Upper lobe of right lung (tissue), 1 donor: ENCODE data around the gene FIZ1. TPM values are rescaled to one million over a fixed set of nuclear protein-coding genes. Genes with fewer than 3 reads are reported as not detected.
A peak's percentile ranks its signal among the peaks of the same experiment; 100 is the strongest.

ENCODE experiments used
- ATAC-seq: fragments of 200-7000 bp; cut with Tn5 transposase; one replicate; pipeline ENCODE4 v1.9.1; 2020; ENCODE audit warnings: mild to moderate bottlenecking, moderate library complexity
- DNase-seq: peaks from one replicate; pipeline ENCODE4 v3.0.0-alpha.2; 2020
- H3K27ac ChIP-seq: fragments of 200-600 bp; one replicate; pipeline ENCODE4 v1.8.0; 2022
- H3K27me3 ChIP-seq: fragments of 200-600 bp; one replicate; pipeline ENCODE4 v1.8.0; 2022; ENCODE audit warnings: mild to moderate bottlenecking
- H3K36me3 ChIP-seq: fragments of 200-600 bp; one replicate; pipeline ENCODE4 v1.8.0; 2022
- H3K4me1 ChIP-seq: fragments of 200-600 bp; one replicate; pipeline ENCODE4 v1.8.0; 2022
- H3K4me3 ChIP-seq: fragments of 200-600 bp; one replicate; pipeline ENCODE4 v1.8.0; 2022; ENCODE audit warnings: mild to moderate bottlenecking
- H3K9me3 ChIP-seq: fragments of 200-600 bp; one replicate; pipeline ENCODE4 v1.8.0; 2022
- intact Hi-C: fragments of 100-400 bp; cut with DNase I; formaldehyde crosslinking; loops from one replicate; pipeline ENCODE4 v1.11.0; 2022
- total RNA-seq: library from RNA; stranded (reverse); fragmentation: NEBNext Ultra II Directional; extraction: Animal tissue kit (Norgen Biotek cat#: 25700); gene quantifications from one replicate; pipeline ENCODE4 v1.2.1, GENCODE V29; 2021
- TF ChIP-seq, protein P1 (sequence below): fragments of 200-600 bp; IDR thresholded peaks from one replicate; pipeline ENCODE4 v1.8.0; 2022; ENCODE audit warnings: antibody characterized with exemption
- donor health status: DM: no; HTN: yes; CAD: no; lungs with severe emphysema.

FIZ1 gene
- total RNA-seq, 1 donor from 2014 or later, result 14.9 TPM

GRCh38 chr19:55626350-55626749 lies 27.0 kb upstream of the FIZ1 start:
- intact Hi-C loops, result no loop called here
- DNase-seq (no peak), ATAC-seq (no peak)
- Histone ChIP-seq H3K27ac (no peak overlapping the region), H3K27me3 (no peaks in the 10 kb centered on the region), H3K9me3 (no peaks in the 10 kb centered on the region), H3K4me1 (peaks cover 8% of the 10 kb centered on the region), H3K4me3 (no peak overlapping the region), H3K36me3 (no peaks in the 10 kb centered on the region)
- TF ChIP-seq, protein P1, sequence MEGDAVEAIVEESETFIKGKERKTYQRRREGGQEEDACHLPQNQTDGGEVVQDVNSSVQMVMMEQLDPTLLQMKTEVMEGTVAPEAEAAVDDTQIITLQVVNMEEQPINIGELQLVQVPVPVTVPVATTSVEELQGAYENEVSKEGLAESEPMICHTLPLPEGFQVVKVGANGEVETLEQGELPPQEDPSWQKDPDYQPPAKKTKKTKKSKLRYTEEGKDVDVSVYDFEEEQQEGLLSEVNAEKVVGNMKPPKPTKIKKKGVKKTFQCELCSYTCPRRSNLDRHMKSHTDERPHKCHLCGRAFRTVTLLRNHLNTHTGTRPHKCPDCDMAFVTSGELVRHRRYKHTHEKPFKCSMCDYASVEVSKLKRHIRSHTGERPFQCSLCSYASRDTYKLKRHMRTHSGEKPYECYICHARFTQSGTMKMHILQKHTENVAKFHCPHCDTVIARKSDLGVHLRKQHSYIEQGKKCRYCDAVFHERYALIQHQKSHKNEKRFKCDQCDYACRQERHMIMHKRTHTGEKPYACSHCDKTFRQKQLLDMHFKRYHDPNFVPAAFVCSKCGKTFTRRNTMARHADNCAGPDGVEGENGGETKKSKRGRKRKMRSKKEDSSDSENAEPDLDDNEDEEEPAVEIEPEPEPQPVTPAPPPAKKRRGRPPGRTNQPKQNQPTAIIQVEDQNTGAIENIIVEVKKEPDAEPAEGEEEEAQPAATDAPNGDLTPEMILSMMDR, result no peak

GRCh38 chr19:55625004-55625326 lies 25.6 kb upstream of the FIZ1 start:
- intact Hi-C loops, result no loop called here
- TF ChIP-seq, protein P1, result no peak
- Histone ChIP-seq H3K9me3 (no peaks in the 10 kb centered on the region), H3K27me3 (no peaks in the 10 kb centered on the region), H3K4me3 (peak overlapping the region; percentile 53), H3K36me3 (no peaks in the 10 kb centered on the region), H3K4me1 (peaks cover 17% of the 10 kb centered on the region), H3K27ac (peak overlapping the region; percentile 83)
- DNase-seq (no peak), ATAC-seq (no peak)

DNA sequence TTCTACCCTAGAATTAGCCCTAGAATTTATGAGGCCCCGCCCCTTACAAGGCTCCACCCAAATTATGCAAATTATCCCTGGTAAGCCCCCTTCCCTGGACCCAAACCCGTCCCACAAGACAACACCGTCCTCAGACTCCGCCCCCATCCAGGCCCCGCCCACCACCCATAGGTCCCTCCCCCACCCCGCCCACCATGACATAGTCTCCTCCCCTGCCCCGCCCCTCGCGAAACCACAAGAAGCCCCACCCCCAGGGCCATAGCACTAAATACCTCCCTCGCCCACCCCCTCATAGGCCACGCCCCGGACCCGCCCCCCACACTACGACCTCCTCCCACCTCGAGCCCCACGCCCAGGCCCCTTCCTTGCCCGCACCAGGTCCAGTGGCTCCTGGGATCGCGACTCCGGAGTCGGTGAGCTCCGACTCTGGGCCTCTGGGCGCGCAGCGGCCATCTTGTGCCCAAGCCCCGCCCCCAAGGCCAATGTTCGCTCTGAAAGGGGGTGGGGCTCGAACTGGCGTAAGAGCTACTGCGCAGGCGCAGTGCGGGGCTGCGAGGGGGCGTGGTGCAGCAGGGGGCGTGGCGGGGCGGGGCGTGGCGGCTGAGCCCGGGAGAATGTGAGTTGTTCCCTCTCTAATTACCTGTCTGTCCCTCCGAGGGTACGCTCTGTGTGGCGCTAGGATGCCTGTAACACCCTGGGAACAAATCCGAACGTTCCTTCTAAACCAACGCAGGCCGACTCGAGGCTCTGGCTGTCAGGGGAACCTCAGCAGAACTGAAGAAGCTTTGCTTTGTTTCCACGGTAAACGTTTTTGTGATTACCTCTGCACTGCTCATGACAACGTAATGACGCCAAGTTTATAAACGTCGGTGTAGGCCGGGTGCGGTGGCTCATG lies 25.0 kb upstream of the FIZ1 start, which contains the start of gene ZNF784:
Gene ZNF784, minus strand, starts transcription at position 458 of the 895 bp plus-strand sequence. Its CDS starts 5 bp downstream, at position 453.
- Histone ChIP-seq H3K36me3 (no peaks in the 10 kb centered on the region), H3K4me1 (peaks cover 23% of the 10 kb centered on the region), H3K27me3 (no peaks in the 10 kb centered on the region), H3K4me3 (peak within 1 kb of the TSS; percentile 53), H3K27ac (peak within 1 kb of the TSS; percentile 83), H3K9me3 (no peaks in the 10 kb centered on the region)
- ATAC-seq (peak; percentile 96), DNase-seq (peak; percentile 95)
- TF ChIP-seq, protein P1, result no peak
- intact Hi-C loops, result no loop called here

- intact Hi-C loops, result no loop called here
- Histone ChIP-seq H3K9me3 (no peaks in the 10 kb centered on the region), H3K36me3 (no peaks in the 10 kb centered on the region), H3K4me1 (peaks cover 28% of the 10 kb centered on the region), H3K27ac (peak overlapping the region; percentile 83), H3K27me3 (no peaks in the 10 kb centered on the region), H3K4me3 (peak overlapping the region; percentile 53)
- DNase-seq (no peak), ATAC-seq (no peak)
- TF ChIP-seq, protein P1, result no peak
Observed at GRCh38 chr19:55623561-55623960, 24.2 kb upstream of the FIZ1 start.

GRCh38 chr19:55623130-55623529 lies 23.8 kb upstream of the FIZ1 start:
- DNase-seq, result no peak
- H3K36me3 ChIP-seq, result no peaks in the 10 kb centered on the region
- peaks cover 30% of the 10 kb centered on the region for H3K4me1 ChIP-seq
- no peak overlapping the region for H3K4me3 ChIP-seq
- no peaks in the 10 kb centered on the region for H3K27me3 ChIP-seq
- intact Hi-C loops, result no loop called here
- H3K9me3 ChIP-seq, result no peaks in the 10 kb centered on the region
- TF ChIP-seq, protein P1, result no peak
- H3K27ac ChIP-seq, result no peak overlapping the region
- ATAC-seq, result no peak
